Thoracic aorta (tissue), 2 donors: ENCODE data around the gene ZBTB7C. TPM values are rescaled to one million over a fixed set of nuclear protein-coding genes. Genes with fewer than 3 reads are reported as not detected.

Experiments
- ATAC-seq: fragments of 150-250 bp; one replicate; pipeline ENCODE4 v1.8.0; 2017; ENCODE audit warnings: low read depth; ENCODE audit not compliant: insufficient number of reproducible peaks, low FRiP score
- DNase-seq: peaks from one replicate; pipeline ENCODE4 v3.0.0-alpha.2; 2020; ENCODE audit warnings: low spot score
- H3K27ac ChIP-seq, 2 donors: fragments of 200-600 bp; sonication (generic); 1 replicate in 1 of 2; 2 replicates in 1 of 2; pipeline ENCODE4 v1.5.1; 2016; ENCODE audit warnings: mild to moderate bottlenecking in 2 of 2, moderate library complexity in 2 of 2
- H3K27me3 ChIP-seq: fragments of 200-600 bp; sonication (generic); replicated peaks from 2 replicates; pipeline ENCODE4 v1.6.0; 2016; ENCODE audit warnings: mild to moderate bottlenecking; ENCODE audit not compliant: insufficient read depth
- H3K36me3 ChIP-seq: fragments of 200-600 bp; sonication (generic); one replicate; pipeline ENCODE4 v1.5.1; 2016
- H3K4me1 ChIP-seq, 2 donors: fragments of 200-600 bp; sonication (generic); 1 replicate in 1 of 2; 2 replicates in 1 of 2; pipeline versions ENCODE4 v1.5.1 to v1.6.0; 2016; ENCODE audit warnings: low read depth in 2 of 2, mild to moderate bottlenecking in 1 of 2; ENCODE audit not compliant: control insufficient read depth in 1 of 2
- H3K4me3 ChIP-seq: fragments of 200-600 bp; sonication (generic); 2 replicates; pipeline ENCODE4 v1.5.1; 2016; ENCODE audit warnings: mild to moderate bottlenecking
- H3K9me3 ChIP-seq: fragments of 200-600 bp; sonication (generic); 2 replicates; pipeline ENCODE4 v1.5.1; 2016
- CTCF ChIP-seq: fragments of 200-600 bp; sonication (generic); IDR thresholded peaks from one replicate; pipeline ENCODE4 v1.5.1; 2019; ENCODE audit warnings: antibody characterized with exemption
- total RNA-seq, 2 donors: library from RNA; depleted of rRNA; stranded (reverse); fragments of >200 nt; gene quantifications; one replicate each; pipeline versions ENCODE4 v1.1.0 to v1.2.3, GENCODE V29; 2016

ZBTB7C gene
- total RNA-seq, 2 donors from 2014 or later, result 9.6 to 10.9 TPM

GRCh38 chr18:48367557-48367956 is 41.6 kb downstream of the ZBTB7C start:
- Histone ChIP-seq H3K4me1 (no peaks in the 10 kb centered on the region), H3K36me3 (no peaks in the 10 kb centered on the region), H3K27me3 (no peaks in the 10 kb centered on the region), H3K27ac (no peak overlapping the region), H3K9me3 (no peaks in the 10 kb centered on the region), H3K4me3 (no peak overlapping the region)
- ATAC-seq, result no peak
- DNase-seq, result no peak
- TF ChIP-seq CTCF, result no peak

GRCh38 chr18:48365965-48366364 is 43.2 kb downstream of the ZBTB7C start:
- H3K4me3 ChIP-seq, result no peak overlapping the region
- no peaks in the 10 kb centered on the region for H3K9me3 ChIP-seq
- H3K4me1 ChIP-seq, result no peaks in the 10 kb centered on the region
- H3K27ac ChIP-seq, result no peak overlapping the region
- no peak for DNase-seq
- TF ChIP-seq CTCF, result no peak
- no peak for ATAC-seq
- no peaks in the 10 kb centered on the region for H3K27me3 ChIP-seq
- no peaks in the 10 kb centered on the region for H3K36me3 ChIP-seq

GRCh38 chr18:48364146-48364545 is 45.0 kb downstream of the ZBTB7C start:
- no peak for DNase-seq
- H3K36me3 ChIP-seq, result no peaks in the 10 kb centered on the region
- no peak overlapping the region for H3K4me3 ChIP-seq
- H3K27ac ChIP-seq, result no peak overlapping the region
- no peaks in the 10 kb centered on the region for H3K27me3 ChIP-seq
- no peak for TF ChIP-seq CTCF
- no peaks in the 10 kb centered on the region for H3K9me3 ChIP-seq
- no peak for ATAC-seq
- H3K4me1 ChIP-seq, result no peaks in the 10 kb centered on the region

- DNase-seq (no peak), ATAC-seq (no peak)
- Histone ChIP-seq H3K4me1 (no peaks in the 10 kb centered on the region), H3K9me3 (no peaks in the 10 kb centered on the region), H3K4me3 (no peak overlapping the region), H3K27ac (no peak overlapping the region), H3K27me3 (no peaks in the 10 kb centered on the region), H3K36me3 (no peaks in the 10 kb centered on the region)
- no peak for TF ChIP-seq CTCF
Observed at GRCh38 chr18:48363175-48363574, 46.0 kb downstream of the ZBTB7C start.

GRCh38 chr18:48361801-48362200 is 47.4 kb downstream of the ZBTB7C start:
- Histone ChIP-seq H3K27me3 (no peaks in the 10 kb centered on the region), H3K9me3 (no peaks in the 10 kb centered on the region), H3K36me3 (no peaks in the 10 kb centered on the region), H3K4me3 (no peak overlapping the region), H3K4me1 (no peaks in the 10 kb centered on the region), H3K27ac (no peak overlapping the region)
- ATAC-seq (no peak), DNase-seq (no peak)
- no peak for TF ChIP-seq CTCF
